ENCODE results near the gene LDHD.

The LDHD gene

DNA sequence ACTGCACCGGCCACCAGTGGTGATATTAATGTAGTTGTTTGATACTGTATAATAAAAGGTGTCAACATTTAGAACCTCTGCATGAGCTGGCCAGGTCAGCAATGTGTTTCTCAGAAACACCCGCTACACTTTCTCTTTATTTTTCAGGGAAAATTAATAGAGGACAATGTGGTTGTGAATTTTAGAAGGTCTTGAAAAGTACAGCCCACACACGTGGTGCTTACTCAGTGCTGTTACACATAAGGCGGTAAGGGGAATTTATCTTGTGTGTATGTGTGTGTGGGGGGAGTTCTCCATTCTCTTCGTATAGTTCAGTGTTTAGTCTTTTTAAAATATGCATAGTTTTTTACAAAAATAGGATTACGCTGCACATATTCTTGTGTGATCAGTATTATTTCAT, 27.4 kb upstream of the LDHD start:
- H3K9ac ChIP-seq (ENCODE audit: low read depth, low read length, poor library complexity, severe bottlenecking) = no peak overlapping the region
- H2AFZ ChIP-seq (ENCODE audit: low read length) = no peak overlapping the region
- TF ChIP-seq EZH2phosphoT487 (IDR thresholded peaks at IDR 0.05; ENCODE audit: borderline replicate concordance) = no peak
- TF ChIP-seq, protein P1, sequence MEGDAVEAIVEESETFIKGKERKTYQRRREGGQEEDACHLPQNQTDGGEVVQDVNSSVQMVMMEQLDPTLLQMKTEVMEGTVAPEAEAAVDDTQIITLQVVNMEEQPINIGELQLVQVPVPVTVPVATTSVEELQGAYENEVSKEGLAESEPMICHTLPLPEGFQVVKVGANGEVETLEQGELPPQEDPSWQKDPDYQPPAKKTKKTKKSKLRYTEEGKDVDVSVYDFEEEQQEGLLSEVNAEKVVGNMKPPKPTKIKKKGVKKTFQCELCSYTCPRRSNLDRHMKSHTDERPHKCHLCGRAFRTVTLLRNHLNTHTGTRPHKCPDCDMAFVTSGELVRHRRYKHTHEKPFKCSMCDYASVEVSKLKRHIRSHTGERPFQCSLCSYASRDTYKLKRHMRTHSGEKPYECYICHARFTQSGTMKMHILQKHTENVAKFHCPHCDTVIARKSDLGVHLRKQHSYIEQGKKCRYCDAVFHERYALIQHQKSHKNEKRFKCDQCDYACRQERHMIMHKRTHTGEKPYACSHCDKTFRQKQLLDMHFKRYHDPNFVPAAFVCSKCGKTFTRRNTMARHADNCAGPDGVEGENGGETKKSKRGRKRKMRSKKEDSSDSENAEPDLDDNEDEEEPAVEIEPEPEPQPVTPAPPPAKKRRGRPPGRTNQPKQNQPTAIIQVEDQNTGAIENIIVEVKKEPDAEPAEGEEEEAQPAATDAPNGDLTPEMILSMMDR (conservative IDR thresholded peaks at IDR 0.05; ENCODE audit: low read length) = no peak
- no peaks in the 10 kb centered on the region; the same call in 1 of the 2 replicates for H3K9me3 ChIP-seq (ENCODE audit: insufficient read depth, low read depth, low read length)
- H3F3A ChIP-seq (ENCODE audit: low read depth) = no peaks in the 10 kb centered on the region
- H3K36me3 ChIP-seq (ENCODE audit: insufficient read depth, low read length) = no peaks in the 10 kb centered on the region
- H3K4me2 ChIP-seq (ENCODE audit: low read depth, low read length, poor library complexity, severe bottlenecking) = no peak overlapping the region
- H3K4me3 ChIP-seq (ENCODE audit: low read length, poor library complexity, severe bottlenecking) = no peak overlapping the region
- H3K27me3 ChIP-seq (ENCODE audit: insufficient read depth, low read length, poor library complexity, severe bottlenecking) = no peaks in the 10 kb centered on the region
- peaks cover 3% of the 10 kb centered on the region for H3K79me2 ChIP-seq (ENCODE audit: insufficient read depth, low read length)
- no peaks in the 10 kb centered on the region for H3K9me2 ChIP-seq (replicated peaks; ENCODE audit: low read depth, low read length)
- no peaks in the 10 kb centered on the region for H3K4me1 ChIP-seq (ENCODE audit: insufficient read depth, low read length, poor library complexity, severe bottlenecking)
- H4K20me1 ChIP-seq (ENCODE audit: insufficient read depth, low read length, poor library complexity, severe bottlenecking) = peaks cover 1% of the 10 kb centered on the region

DNA sequence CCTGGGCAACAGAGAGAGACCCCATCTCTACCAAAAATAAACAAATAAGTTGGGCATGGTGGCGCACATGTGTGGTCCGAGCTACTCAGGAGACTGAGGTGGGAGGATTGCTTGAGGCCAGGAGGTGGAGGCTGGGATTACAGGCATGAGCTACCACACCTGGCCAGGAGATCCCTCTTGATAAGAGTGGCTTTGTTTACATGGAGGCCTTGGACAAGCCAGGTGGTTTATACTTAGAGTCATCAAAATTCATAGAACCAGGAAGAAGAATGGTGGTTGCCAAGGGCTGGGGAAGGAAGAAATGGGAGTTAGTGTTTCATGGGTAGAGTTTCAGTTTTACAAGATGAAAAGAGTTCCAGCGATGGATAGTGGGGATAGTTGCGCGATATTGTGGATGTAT, 22.9 kb upstream of the LDHD start:
- TF ChIP-seq, protein P1 (conservative IDR thresholded peaks at IDR 0.05; ENCODE audit: low read length) = no peak
- TF ChIP-seq EZH2phosphoT487 (IDR thresholded peaks at IDR 0.05; ENCODE audit: borderline replicate concordance) = no peak
- no peak overlapping the region for H2AFZ ChIP-seq (ENCODE audit: low read length)
- no peak overlapping the region for H3K4me2 ChIP-seq (ENCODE audit: low read depth, low read length, poor library complexity, severe bottlenecking)
- H3K36me3 ChIP-seq (ENCODE audit: insufficient read depth, low read length) = no peaks in the 10 kb centered on the region
- no peaks in the 10 kb centered on the region for H4K20me1 ChIP-seq (ENCODE audit: insufficient read depth, low read length, poor library complexity, severe bottlenecking)
- H3K79me2 ChIP-seq (ENCODE audit: insufficient read depth, low read length) = no peaks in the 10 kb centered on the region
- no peaks in the 10 kb centered on the region for H3K9me3 ChIP-seq (ENCODE audit: insufficient read depth, low read depth, low read length)
- no peaks in the 10 kb centered on the region for H3K9me2 ChIP-seq (replicated peaks; ENCODE audit: low read depth, low read length)
- H3K9ac ChIP-seq (ENCODE audit: low read depth, low read length, poor library complexity, severe bottlenecking) = no peak overlapping the region
- no peak overlapping the region for H3K4me3 ChIP-seq (ENCODE audit: low read length, poor library complexity, severe bottlenecking)
- H3F3A ChIP-seq (ENCODE audit: low read depth) = no peaks in the 10 kb centered on the region; the same call in 1 of the 2 replicates
- H3K27me3 ChIP-seq (ENCODE audit: insufficient read depth, low read length, poor library complexity, severe bottlenecking) = no peaks in the 10 kb centered on the region
- H3K4me1 ChIP-seq (ENCODE audit: insufficient read depth, low read length, poor library complexity, severe bottlenecking) = no peaks in the 10 kb centered on the region

DNA sequence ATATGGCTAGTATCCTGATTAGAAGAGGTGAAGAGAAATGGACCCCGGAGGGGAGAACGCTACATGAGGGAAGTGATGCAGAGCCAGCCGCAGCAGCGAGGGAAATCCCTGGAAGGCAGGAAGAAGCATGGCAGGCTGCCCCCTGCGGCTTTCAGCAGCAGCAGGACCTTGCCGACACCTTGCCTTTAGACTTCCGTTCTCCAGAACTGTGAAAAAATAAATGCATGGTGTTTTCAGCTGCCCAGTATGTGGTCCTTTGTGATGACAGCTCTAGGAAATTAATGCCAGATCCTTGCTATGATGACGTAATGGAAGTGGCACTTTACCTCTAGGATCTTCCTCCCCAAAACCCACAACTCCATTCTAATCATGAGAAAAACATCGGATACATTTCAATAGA, 22.1 kb upstream of the LDHD start:
- Histone ChIP-seq H3K9me2 (replicated peaks; ENCODE audit: low read depth, low read length) (no peaks in the 10 kb centered on the region), H3K4me2 (ENCODE audit: low read depth, low read length, poor library complexity, severe bottlenecking) (no peak overlapping the region), H3K4me3 (ENCODE audit: low read length, poor library complexity, severe bottlenecking) (no peak overlapping the region), H4K20me1 (ENCODE audit: insufficient read depth, low read length, poor library complexity, severe bottlenecking) (no peaks in the 10 kb centered on the region), H3K79me2 (ENCODE audit: insufficient read depth, low read length) (no peaks in the 10 kb centered on the region), H3K36me3 (ENCODE audit: insufficient read depth, low read length) (no peaks in the 10 kb centered on the region), H3K4me1 (ENCODE audit: insufficient read depth, low read length, poor library complexity, severe bottlenecking) (no peaks in the 10 kb centered on the region), H3K27me3 (ENCODE audit: insufficient read depth, low read length, poor library complexity, severe bottlenecking) (no peaks in the 10 kb centered on the region), H3F3A (ENCODE audit: low read depth) (no peaks in the 10 kb centered on the region; the same call in 1 of the 2 replicates), H3K9me3 (ENCODE audit: insufficient read depth, low read depth, low read length) (no peaks in the 10 kb centered on the region), H3K9ac (ENCODE audit: low read depth, low read length, poor library complexity, severe bottlenecking) (no peak overlapping the region), H2AFZ (ENCODE audit: low read length) (no peak overlapping the region)
- TF ChIP-seq EZH2phosphoT487 (IDR thresholded peaks at IDR 0.05; ENCODE audit: borderline replicate concordance) = no peak
- TF ChIP-seq, protein P1 (conservative IDR thresholded peaks at IDR 0.05; ENCODE audit: low read length) = no peak

Measured in Loucy (cell line).